Fibroblast of villous mesenchyme (primary cell): Measurements from ENCODE around the gene CCDC142. TPM values are rescaled to one million over a fixed set of nuclear protein-coding genes. Genes with fewer than 3 reads are reported as not detected.
"Not testable (repeated sequence)": the region's sequence is repeated elsewhere in the genome, so short reads cannot be mapped to it uniquely, and the experiment has no call there.

Experiments used
- DNase-seq: peaks from one replicate; pipeline ENCODE4 v3.0.0-alpha.2; 2010; ENCODE audit warnings: low read depth
- H3K4me3 ChIP-seq: 2 replicates; pipeline ENCODE4 v1.5.1; 2011; ENCODE audit warnings: low read depth, mild to moderate bottlenecking, low read length
- CTCF ChIP-seq: IDR thresholded peaks from 2 replicates; pipeline ENCODE4 v1.5.1; 2012; ENCODE audit warnings: low read depth, mild to moderate bottlenecking, low read length; ENCODE audit not compliant: insufficient read depth
- total RNA-seq: library from RNA; depleted of rRNA; stranded (reverse); fragments of >200 nt; gene quantifications from 2 replicates; pipeline ENCODE4 v1.2.3, GENCODE V29; 2012

CCDC142 gene
- total RNA-seq, 1 donor, result 27.2 TPM

DNA sequence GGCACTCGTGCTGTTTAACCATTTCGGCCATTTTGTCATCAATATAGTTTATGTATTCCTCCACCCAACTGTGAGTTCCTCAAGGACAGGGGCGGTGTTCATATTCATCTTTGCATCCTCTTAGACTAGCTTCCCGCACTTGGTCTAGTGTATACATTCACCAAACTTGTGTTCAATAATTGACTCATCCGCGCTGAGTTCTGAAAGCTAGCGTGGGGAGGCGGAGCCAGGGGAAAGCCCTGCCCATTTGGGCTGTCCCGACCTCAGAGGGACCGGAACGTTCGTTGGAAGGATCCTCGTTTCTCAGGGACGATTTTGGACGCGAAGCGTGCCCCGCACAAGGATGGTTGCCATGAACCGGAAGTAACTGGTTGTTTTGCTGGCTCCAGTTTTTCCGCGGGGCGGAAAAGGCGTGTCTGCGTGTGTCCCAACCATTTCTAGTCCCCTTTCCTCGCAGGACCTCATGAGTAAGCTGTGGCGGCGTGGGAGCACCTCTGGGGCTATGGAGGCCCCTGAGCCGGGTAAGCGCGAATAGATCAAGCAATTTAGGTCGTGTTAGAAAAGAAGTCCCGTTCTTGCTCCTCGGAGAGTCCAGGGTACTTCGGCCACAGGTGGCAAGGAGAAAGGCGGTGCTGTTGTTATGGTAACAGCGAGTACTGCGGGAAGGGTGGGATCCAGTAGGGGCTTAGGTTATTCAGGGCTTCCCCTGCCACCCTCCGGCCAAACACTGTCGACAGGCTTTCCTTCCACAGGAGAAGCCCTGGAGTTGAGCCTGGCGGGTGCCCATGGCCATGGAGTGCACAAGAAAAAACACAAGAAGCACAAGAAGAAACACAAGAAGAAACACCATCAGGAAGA lies 27.9 kb downstream of the CCDC142 start, which contains the start of gene INO80B:
Gene INO80B, plus strand, starts transcription at position 434 of the 858 bp plus-strand sequence. Its CDS starts 30 bp downstream, at position 464.
- DNase-seq, result peak; percentile 99

GRCh38 chr2:74450570-74451190 lies 32.1 kb downstream of the CCDC142 start:
- TF ChIP-seq CTCF, result no peak
- no peak overlapping the region for H3K4me3 ChIP-seq
- DNase-seq, result no peak

More for the DNA sequence above, 27.9 kb downstream of the CCDC142 start, which contains the start of gene INO80B:
- peak within 1 kb of the TSS; percentile 67 for H3K4me3 ChIP-seq
- TF ChIP-seq CTCF, result no peak

- TF ChIP-seq CTCF, result no peak
- DNase-seq, result no peak
Measured at GRCh38 chr2:74448771-74449170, 34.0 kb downstream of the CCDC142 start.

DNA sequence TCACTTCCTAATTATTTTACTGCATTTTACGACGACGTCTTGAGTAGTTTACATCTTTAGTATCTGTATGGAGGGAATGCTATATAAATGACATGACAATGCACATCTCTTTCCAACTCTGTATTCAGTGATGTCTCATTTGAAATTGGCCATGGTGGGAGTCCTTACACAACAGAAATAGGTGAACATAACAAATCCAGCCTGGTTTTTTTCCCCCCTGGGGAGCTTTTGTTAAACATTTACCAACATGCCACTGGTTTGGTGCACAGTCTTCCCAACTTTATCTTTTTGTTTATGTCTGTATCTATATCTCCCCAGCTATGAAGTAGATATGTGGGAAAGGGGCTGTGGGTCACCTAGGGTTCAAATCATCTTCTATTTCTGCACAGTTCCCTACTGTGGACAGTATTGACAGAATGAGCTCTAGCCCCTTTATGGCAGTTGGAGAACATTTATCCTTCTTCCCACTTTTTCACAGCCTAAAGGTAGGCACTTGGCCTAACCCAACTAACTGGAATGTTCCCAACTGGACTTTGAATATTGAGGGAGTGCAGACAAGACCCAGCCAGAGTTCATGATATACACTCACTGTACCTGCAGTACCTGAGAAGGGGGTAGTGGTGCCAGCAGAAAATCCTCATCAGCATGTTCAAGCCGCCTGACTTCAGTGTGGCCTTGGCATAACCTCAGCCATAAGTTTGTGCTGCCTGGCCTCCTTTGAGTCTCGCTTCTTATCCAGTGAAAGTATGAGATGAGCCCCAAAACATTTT lies 35.4 kb downstream of the CCDC142 start:
- TF ChIP-seq CTCF, result no peak
- no peak overlapping the region for H3K4me3 ChIP-seq
- no peak for DNase-seq

More at GRCh38 chr2:74448771-74449170, 34.0 kb downstream of the CCDC142 start:
- no peak overlapping the region for H3K4me3 ChIP-seq

GRCh38 chr2:74444498-74445318 lies 38.1 kb downstream of the CCDC142 start:
- H3K4me3 ChIP-seq, result no peak overlapping the region
- no peak for DNase-seq
- no peak for TF ChIP-seq CTCF

GRCh38 chr2:74442483-74443297 lies 40.1 kb downstream of the CCDC142 start:
- not testable (repeated sequence) for DNase-seq, H3K4me3 ChIP-seq
